NCI-H69 (cell line): ENCODE data around the gene ME1.
"Not testable (repeated sequence)": the region's sequence is repeated elsewhere in the genome, so short reads cannot be mapped to it uniquely, and the experiment has no call there.

ENCODE experiments used
- DNase-seq: peaks from one replicate; lab custom pipeline; 2025; lab: John Stamatoyannopoulos, UW

ME1 gene

GRCh38 chr6:83430611-83431544 is at the start of gene ME1:
ME1 (minus strand) TSS chr6:83431051; CDS start chr6:83430954, 97 bp downstream.
- DNase-seq, result peak; percentile 69

- DNase-seq, result no peak
These were observed 49.6 kb upstream of the ME1 start for GRCh38 chr6:83480470-83480869.

- no peak for DNase-seq
These were observed 48.5 kb upstream of the ME1 start for GRCh38 chr6:83479389-83479788.

GRCh38 chr6:83476971-83477370 is 46.1 kb upstream of the ME1 start:
- no peak for DNase-seq

GRCh38 chr6:83474309-83474708 is 43.5 kb upstream of the ME1 start:
- DNase-seq, result peak; percentile 43

GRCh38 chr6:83472767-83473166 is 41.9 kb upstream of the ME1 start:
- no peak for DNase-seq

- DNase-seq, result no peak
These were observed 39.7 kb upstream of the ME1 start for GRCh38 chr6:83470587-83470986.

- DNase-seq, result no peak
These were observed 39.1 kb upstream of the ME1 start for GRCh38 chr6:83470001-83470400.

GRCh38 chr6:83467620-83468036 is 36.8 kb upstream of the ME1 start:
- DNase-seq, result no peak

GRCh38 chr6:83466328-83466727 is 35.5 kb upstream of the ME1 start:
- DNase-seq, result no peak

- DNase-seq, result no peak
These were observed 33.7 kb upstream of the ME1 start for GRCh38 chr6:83464381-83465140.

- DNase-seq, result no peak
These were observed 33.0 kb upstream of the ME1 start for GRCh38 chr6:83463886-83464285.

GRCh38 chr6:83462524-83462923 is 31.7 kb upstream of the ME1 start:
- no peak for DNase-seq

GRCh38 chr6:83461438-83461837 is 30.6 kb upstream of the ME1 start:
- no peak for DNase-seq

- no peak for DNase-seq
These were observed 28.8 kb upstream of the ME1 start for GRCh38 chr6:83459663-83460062.

- DNase-seq, result not testable (repeated sequence)
These were observed 19.2 kb upstream of the ME1 start for GRCh38 chr6:83450015-83450414.

GRCh38 chr6:83444086-83444699 is 13.3 kb upstream of the ME1 start:
- not testable (repeated sequence) for DNase-seq

- DNase-seq, result no peak
These were observed 12.7 kb upstream of the ME1 start for GRCh38 chr6:83443516-83443915.

GRCh38 chr6:83442752-83443151 is 11.9 kb upstream of the ME1 start:
- DNase-seq, result no peak

- DNase-seq, result no peak
These were observed 8.3 kb upstream of the ME1 start for GRCh38 chr6:83439201-83439600.

GRCh38 chr6:83436674-83437073 is 5.8 kb upstream of the ME1 start:
- no peak for DNase-seq

GRCh38 chr6:83433177-83433576 is 2.3 kb upstream of the ME1 start:
- no peak for DNase-seq

GRCh38 chr6:83432636-83433035 is 1.8 kb upstream of the ME1 start:
- no peak for DNase-seq
